H1 (cell line): Measurements from ENCODE around the gene CTNS. TPM values are rescaled to one million over a fixed set of nuclear protein-coding genes. Genes with fewer than 3 reads are reported as not detected.

Experiments
- CTCF ChIA-PET: fragments of 300-600 bp; sonication (Branson Sonifier 250); formaldehyde crosslinking; loops from one replicate; lab custom pipeline; 2021; ENCODE audit not compliant: partially characterized antibody; lab: Charles Lee
- POLR2A ChIA-PET: fragments of 300-600 bp; sonication (Branson Sonifier 250); formaldehyde crosslinking; loops from one replicate; lab custom pipeline; 2021; ENCODE audit warnings: inconsistent platforms; ENCODE audit not compliant: partially characterized antibody; lab: Charles Lee
- DNase-seq, 2 experiments: peaks; one replicate each; pipeline versions ENCODE4 v3.0.0 to v3.0.0-alpha.2; 2010 to 2022; ENCODE audit warnings: low spot score in 2 of 2, low read depth in 1 of 2, mixed read lengths in 1 of 2
- FAIRE-seq: peaks from 2 replicates; lab custom pipeline; 2011; peaks lifted over from hg19 to GRCh38; lab: Jason Lieb, UNC
- H2AFZ ChIP-seq: 2 replicates; pipeline ENCODE4 v1.8.1; 2012; ENCODE audit warnings: low read length, inconsistent platforms
- H2AK5ac ChIP-seq: 2 replicates; pipeline ENCODE4 v1.6.1; 2013; ENCODE audit warnings: low read depth, low read length
- H2BK120ac ChIP-seq: replicated peaks from 2 replicates; pipeline ENCODE3; 2013; ENCODE audit warnings: low read depth, low read length, inconsistent platforms
- H2BK12ac ChIP-seq: 2 replicates; pipeline ENCODE4 v1.6.1; 2013; ENCODE audit warnings: low read depth, low read length
- H2BK15ac ChIP-seq: 2 replicates; pipeline ENCODE4 v1.6.1; 2013; ENCODE audit warnings: low read length
- H2BK20ac ChIP-seq: 2 replicates; pipeline ENCODE4 v1.6.1; 2013; ENCODE audit warnings: low read length
- H2BK5ac ChIP-seq: 2 replicates; pipeline ENCODE4 v1.6.1; 2013; ENCODE audit warnings: low read depth, low read length
- H3K14ac ChIP-seq: 2 replicates; pipeline ENCODE4 v1.6.1; 2013; ENCODE audit warnings: inconsistent platforms; ENCODE audit not compliant: insufficient read length
- H3K18ac ChIP-seq: 2 replicates; pipeline ENCODE4 v1.6.1; 2013; ENCODE audit warnings: low read length; ENCODE audit errors: extremely low read depth
- H3K23ac ChIP-seq: 2 replicates; pipeline ENCODE4 v1.6.1; 2013; ENCODE audit warnings: inconsistent platforms; ENCODE audit not compliant: insufficient read length
- H3K23me2 ChIP-seq: 2 replicates; pipeline ENCODE4 v1.6.1; 2013; ENCODE audit warnings: low read depth, low read length
- H3K27ac ChIP-seq: 2 replicates; pipeline ENCODE4 v1.6.1; 2011; ENCODE audit warnings: low read depth, low read length, inconsistent platforms
- H3K27me3 ChIP-seq, 4 experiments: replicated peaks in 1 of 4; 1 replicate in 1 of 4; 2 replicates in 3 of 4; pipeline versions ENCODE4 v1.6.1 to v1.8.1; 2011 to 2013; ENCODE audit warnings: low read length in 3 of 4, mild to moderate bottlenecking in 3 of 4, inconsistent platforms in 2 of 4, mixed read lengths in 2 of 4, moderate library complexity in 1 of 4; ENCODE audit not compliant: control insufficient read depth in 3 of 4, insufficient read depth in 3 of 4; ENCODE audit errors: extremely low read depth in 1 of 4
- H3K36me3 ChIP-seq, 4 experiments: 2 replicates each; pipeline versions ENCODE4 v1.6.1 to v1.8.1; 2011 to 2013; ENCODE audit warnings: mild to moderate bottlenecking in 4 of 4, low read length in 3 of 4, moderate library complexity in 2 of 4, control low read depth in 1 of 4, inconsistent platforms in 1 of 4; ENCODE audit not compliant: insufficient read depth in 4 of 4, control insufficient read depth in 2 of 4
- H3K4ac ChIP-seq: replicated peaks from 2 replicates; pipeline ENCODE3; 2013; ENCODE audit warnings: low read length, low read depth, mixed read lengths, inconsistent platforms; ENCODE audit not compliant: insufficient read length
- H3K4me1 ChIP-seq, 4 experiments: replicated peaks in 1 of 4; 1 replicate in 1 of 4; 2 replicates in 3 of 4; pipeline versions ENCODE4 v1.6.1 to v1.8.1; 2011 to 2013; ENCODE audit warnings: low read length in 3 of 4, inconsistent platforms in 2 of 4, mixed read lengths in 1 of 4; ENCODE audit not compliant: insufficient read depth in 4 of 4, control insufficient read depth in 3 of 4
- H3K4me2 ChIP-seq, 2 experiments: 2 replicates each; pipeline versions ENCODE4 v1.6.1 to v1.8.1; 2011 to 2013; ENCODE audit warnings: low read depth in 2 of 2, low read length in 2 of 2, control low read depth in 1 of 2, inconsistent platforms in 1 of 2, mild to moderate bottlenecking in 1 of 2; ENCODE audit not compliant: insufficient read depth in 1 of 2
- H3K4me3 ChIP-seq, 4 experiments: fragments of 200-600, 300-600 bp in 1 of 4; sonication (generic), shearing (Covaris generic), sonication (Bioruptor Twin) in 1 of 4; 2 replicates each; pipeline versions ENCODE4 v1.5.1 to v1.8.1; 2011 to 2016; ENCODE audit warnings: low read length in 4 of 4, low read depth in 3 of 4, control low read depth in 2 of 4, inconsistent platforms in 2 of 4, mild to moderate bottlenecking in 2 of 4, mixed read lengths in 1 of 4, moderate library complexity in 1 of 4; ENCODE audit not compliant: insufficient read depth in 2 of 4; ENCODE audit errors: extremely low read depth in 1 of 4
- H3K56ac ChIP-seq: replicated peaks from 2 replicates; pipeline ENCODE3; 2013; ENCODE audit warnings: low read depth, mild to moderate bottlenecking, mixed read lengths, low read length, inconsistent platforms; ENCODE audit not compliant: insufficient read length
- H3K79me1 ChIP-seq: 2 replicates; pipeline ENCODE4 v1.6.1; 2013; ENCODE audit warnings: low read depth, low read length, control low read depth
- H3K79me2 ChIP-seq, 2 experiments: 2 replicates each; pipeline versions ENCODE4 v1.6.1 to v1.8.1; 2012 to 2013; ENCODE audit warnings: low read length in 2 of 2, mild to moderate bottlenecking in 2 of 2, inconsistent platforms in 1 of 2; ENCODE audit not compliant: insufficient read depth in 2 of 2, control insufficient read depth in 1 of 2
- H3K9ac ChIP-seq, 4 experiments: replicated peaks in 1 of 4; 1 replicate in 1 of 4; 2 replicates in 3 of 4; pipeline versions ENCODE4 v1.6.1 to v1.8.1; 2011 to 2013; ENCODE audit warnings: low read depth in 3 of 4, low read length in 3 of 4, control low read depth in 2 of 4, mild to moderate bottlenecking in 2 of 4, moderate library complexity in 2 of 4, inconsistent platforms in 1 of 4; ENCODE audit errors: extremely low read depth in 1 of 4
- H3K9me3 ChIP-seq, 2 experiments: 2 replicates each; pipeline versions ENCODE4 v1.6.1 to v1.8.1; 2012 to 2013; ENCODE audit warnings: mild to moderate bottlenecking in 2 of 2, moderate library complexity in 2 of 2, control low read depth in 1 of 2, inconsistent platforms in 1 of 2, low read depth in 1 of 2, low read length in 1 of 2, mixed read lengths in 1 of 2; ENCODE audit not compliant: insufficient read depth in 2 of 2
- H4K20me1 ChIP-seq, 2 experiments: replicated peaks in 1 of 2; 2 replicates each; pipeline versions ENCODE3 to v1.8.1; 2011 to 2013; ENCODE audit warnings: inconsistent platforms in 2 of 2, low read length in 2 of 2, mild to moderate bottlenecking in 1 of 2; ENCODE audit not compliant: insufficient read depth in 2 of 2, control insufficient read depth in 1 of 2
- H4K5ac ChIP-seq: 2 replicates; pipeline ENCODE4 v1.6.1; 2013; ENCODE audit warnings: low read length, low read depth, mixed read lengths, inconsistent platforms; ENCODE audit not compliant: insufficient read length
- H4K8ac ChIP-seq: 2 replicates; pipeline ENCODE4 v1.8.0; 2013; ENCODE audit warnings: mild to moderate bottlenecking, moderate library complexity, low read length, inconsistent platforms; ENCODE audit not compliant: insufficient read depth; ENCODE audit errors: extremely low read depth
- H4K91ac ChIP-seq: replicated peaks from 2 replicates; pipeline ENCODE3; 2013; ENCODE audit warnings: low read length, mixed read lengths, inconsistent platforms; ENCODE audit not compliant: insufficient read length
- BRCA1 ChIP-seq: IDR thresholded peaks from 2 replicates; pipeline ENCODE4 v1.6.1; 2012; ENCODE audit warnings: low read depth, low read length, improper control_type of control experiment
- CBX5 ChIP-seq: fragments of 300-800, 300-1000 bp; sonication (generic); IDR thresholded peaks from 2 replicates; pipeline ENCODE4 v1.7.1; 2016; ENCODE audit warnings: antibody characterized with exemption, low read length, low read depth
- CHD1 ChIP-seq: IDR thresholded peaks from 2 replicates; pipeline ENCODE4 v1.6.1; 2012; ENCODE audit warnings: low read depth, low read length, improper control_type of control experiment
- CTBP2 ChIP-seq: IDR thresholded peaks from 2 replicates; pipeline ENCODE4 v1.7.0; 2011; ENCODE audit warnings: borderline replicate concordance, mild to moderate bottlenecking, moderate library complexity, mixed read lengths, low read length; ENCODE audit not compliant: insufficient read depth, insufficient read length
- EZH2 ChIP-seq: fragments of 200-600 bp; sonication (generic); IDR thresholded peaks from 2 replicates; pipeline ENCODE4 v1.7.1; 2012; ENCODE audit warnings: low read depth, mild to moderate bottlenecking, moderate library complexity, low read length, inconsistent platforms; ENCODE audit not compliant: severe bottlenecking
- GABPA ChIP-seq: IDR thresholded peaks from 2 replicates; pipeline ENCODE4 v1.6.1; 2011; ENCODE audit warnings: mild to moderate bottlenecking, low read length, moderate library complexity, borderline replicate concordance; ENCODE audit not compliant: insufficient read depth
- RAD21 ChIP-seq, 2 experiments: IDR thresholded peaks in 1 of 2; conservative IDR thresholded peaks in 1 of 2; 2 replicates each; pipeline ENCODE4 v1.6.1; 2011; ENCODE audit warnings: low read depth in 2 of 2, low read length in 2 of 2, improper control_type of control experiment in 1 of 2, inconsistent platforms in 1 of 2, mild to moderate bottlenecking in 1 of 2, moderate library complexity in 1 of 2
- RBBP5 ChIP-seq: IDR thresholded peaks from 2 replicates; pipeline ENCODE4 v1.7.1; 2012; ENCODE audit warnings: low read depth, mild to moderate bottlenecking, inconsistent platforms, low read length, moderate library complexity, borderline replicate concordance
- RNF2 ChIP-seq: fragments of 200-900, 300-1000 bp; sonication (generic); IDR thresholded peaks from 2 replicates; pipeline ENCODE4 v1.7.1; 2016; ENCODE audit warnings: borderline replicate concordance, low read depth, mild to moderate bottlenecking, antibody characterized with exemption, low read length; ENCODE audit not compliant: poor library complexity, severe bottlenecking; ENCODE audit errors: missing control alignments
- RXRA ChIP-seq: IDR thresholded peaks from 2 replicates; pipeline ENCODE4 v1.6.1; 2011; ENCODE audit warnings: low read depth, mild to moderate bottlenecking, low read length, moderate library complexity; ENCODE audit not compliant: insufficient read depth
- TAF1 ChIP-seq: IDR thresholded peaks from 2 replicates; pipeline ENCODE4 v1.6.1; 2011; ENCODE audit warnings: mild to moderate bottlenecking, low read depth, low read length
- WGBS, 2 experiments: shearing (Covaris generic) in 1 of 2; methylation state at CpG; one replicate each; pipeline versions ENCODE4 v1.1.6 to v1.1.7; 2013 to 2015; ENCODE audit warnings: low lambda C conversion rate in 2 of 2, mixed read lengths in 2 of 2, inconsistent platforms in 1 of 2, low coverage in 1 of 2, missing lambda C conversion rate in 1 of 2; ENCODE audit not compliant: insufficient replicate concordance in 2 of 2, insufficient coverage in 1 of 2, insufficient read length in 1 of 2; ENCODE audit errors: extremely low coverage in 1 of 2, missing lambda C conversion rate in 1 of 2; 5-methylcytosine and 5-hydroxymethylcytosine counted together
- polyA plus RNA-seq, 7 experiments: library from polyadenylated mRNA; depleted of rRNA in 3 of 7; stranded (reverse) in 5 of 7; unstranded in 2 of 7; fragments of >200 nt in 5 of 7; fragments of 200-250 nt in 2 of 7; gene quantifications; 1 replicate in 5 of 7; 2 replicates in 1 of 7; 4 replicates in 1 of 7; pipeline versions ENCODE4 v1.2.1 to v1.2.3, GENCODE V29; 2011 to 2013; ENCODE audit warnings: missing spikeins in 2 of 7, mixed read lengths in 2 of 7
- total RNA-seq: library from RNA; stranded (reverse); fragmentation: NEBNext Ultra II Directional; extraction: Animal tissue kit (Norgen Biotek cat#: 25700); gene quantifications from 2 replicates; pipeline ENCODE4 v1.2.1, GENCODE V29; 2021
- TF ChIP-seq, protein P1 (sequence below): IDR thresholded peaks from 2 replicates; pipeline ENCODE4 v1.6.1; 2011; ENCODE audit warnings: low read depth, mild to moderate bottlenecking, low read length; ENCODE audit not compliant: insufficient read depth

Gene CTNS
- total and polyA plus RNA-seq, 2 of the 8 experiments (the other 6 are each of a cell fraction or from before 2014, with no cell fraction given): 11.6 to 12.9 TPM

DNA sequence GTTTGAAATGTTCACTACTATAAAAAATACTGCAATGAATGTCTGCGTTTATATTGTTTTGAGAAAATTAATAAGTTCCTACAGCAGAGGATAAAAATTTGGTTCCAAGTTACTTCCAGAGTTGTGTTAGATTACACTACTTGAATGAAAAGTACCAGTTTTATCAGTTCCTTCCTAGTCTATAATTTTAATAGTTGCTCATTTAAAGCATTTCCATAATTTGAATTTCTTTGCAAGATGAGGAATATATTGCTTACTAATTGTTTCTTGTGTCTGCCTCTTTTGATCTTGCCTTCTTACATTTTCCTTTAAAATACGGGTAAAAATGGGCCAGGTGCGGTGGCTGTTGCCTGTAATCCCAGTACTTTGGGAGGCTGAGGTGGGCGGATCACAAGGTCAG is 36.0 kb downstream of the CTNS start:
- no peak overlapping the region for H3K4me2 ChIP-seq
- WGBS, 2 experiments: 90% methylated on average over 4 of the region's 4 CpGs; no CpG with 5 or more reads in 1 of the 2 experiments
- peaks cover 9% of the 10 kb centered on the region; the same call in 1 of the 2 replicates for H3K23me2 ChIP-seq
- no peak overlapping the region for H2BK120ac ChIP-seq
- H2BK5ac ChIP-seq: no peak overlapping the region
- H4K8ac ChIP-seq: no peak overlapping the region
- H2AK5ac ChIP-seq: no peak overlapping the region
- H3K79me1 ChIP-seq: no peaks in the 10 kb centered on the region
- FAIRE-seq (no peak), DNase-seq (no peak)
- H4K91ac ChIP-seq: no peak overlapping the region
- no peak overlapping the region for H2BK15ac ChIP-seq
- H3K27ac ChIP-seq: no peak overlapping the region
- no peak overlapping the region for H3K14ac ChIP-seq
- H3K23ac ChIP-seq: no peak overlapping the region
- 0 out of 7 replicates have a peak, but pooled peaks cover 0 to 2% (median 0%) of the 10 kb centered on the region in 4 experiments for H3K27me3 ChIP-seq
- H3K56ac ChIP-seq: no peak overlapping the region
- H4K5ac ChIP-seq: no peak overlapping the region
- H3K4me1 ChIP-seq: peaks cover under 1 to 3% (median 2%) of the 10 kb centered on the region in 4 experiments; a peak in 6 of 7 replicates
- H3K9me3 ChIP-seq: no peaks in the 10 kb centered on the region
- H3K79me2 ChIP-seq: peaks cover 3 to 18% of the 10 kb centered on the region in 2 experiments; a peak in 3 of 4 replicates
- H2BK12ac ChIP-seq: no peak overlapping the region
- H3K9ac ChIP-seq: no peak overlapping the region
- H2AFZ ChIP-seq: no peak overlapping the region
- CTCF ChIA-PET: interaction anchor here (5.7 kb wide), 1 partner anchor 10 kb away, joined by 34 read pairs; no protein-coding TSS in a partner anchor
- no peak overlapping the region for H2BK20ac ChIP-seq
- H3K36me3 ChIP-seq: no peaks in the 10 kb centered on the region; a peak in 1 of 8 replicates
- no peak overlapping the region for H3K4ac ChIP-seq
- H3K18ac ChIP-seq: no peak overlapping the region
- peaks cover 0 to 5% of the 10 kb centered on the region in 2 experiments for H4K20me1 ChIP-seq
- H3K4me3 ChIP-seq: no peak overlapping the region
- POLR2A ChIA-PET: interaction anchor here (2.2 to 3.0 kb wide), 2 partner anchors 12 to 16 kb away, joined by 8 to 9 read pairs; no protein-coding TSS in a partner anchor
- TF ChIP-seq RXRA (no peak), BRCA1 (no peak), RAD21 (IDR thresholded peaks at IDR 0.05 in 1 of 2, conservative IDR thresholded peaks at IDR 0.05 in 1 of 2; ENCODE audit: low read depth in 2 of 2, low read length in 2 of 2) (no peak), CBX5 (no peak), RNF2 (no peak), EZH2 (no peak), CHD1 (no peak), RBBP5 (no peak), GABPA (no peak), CTBP2 (no peak), TAF1 (no peak)
- TF ChIP-seq, protein P1, sequence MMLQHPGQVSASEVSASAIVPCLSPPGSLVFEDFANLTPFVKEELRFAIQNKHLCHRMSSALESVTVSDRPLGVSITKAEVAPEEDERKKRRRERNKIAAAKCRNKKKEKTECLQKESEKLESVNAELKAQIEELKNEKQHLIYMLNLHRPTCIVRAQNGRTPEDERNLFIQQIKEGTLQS: no peak
